Measurements from ENCODE around the gene MRPS22.
A peak's percentile ranks its signal among the peaks of the same experiment; 100 is the strongest.

Gene MRPS22

DNA sequence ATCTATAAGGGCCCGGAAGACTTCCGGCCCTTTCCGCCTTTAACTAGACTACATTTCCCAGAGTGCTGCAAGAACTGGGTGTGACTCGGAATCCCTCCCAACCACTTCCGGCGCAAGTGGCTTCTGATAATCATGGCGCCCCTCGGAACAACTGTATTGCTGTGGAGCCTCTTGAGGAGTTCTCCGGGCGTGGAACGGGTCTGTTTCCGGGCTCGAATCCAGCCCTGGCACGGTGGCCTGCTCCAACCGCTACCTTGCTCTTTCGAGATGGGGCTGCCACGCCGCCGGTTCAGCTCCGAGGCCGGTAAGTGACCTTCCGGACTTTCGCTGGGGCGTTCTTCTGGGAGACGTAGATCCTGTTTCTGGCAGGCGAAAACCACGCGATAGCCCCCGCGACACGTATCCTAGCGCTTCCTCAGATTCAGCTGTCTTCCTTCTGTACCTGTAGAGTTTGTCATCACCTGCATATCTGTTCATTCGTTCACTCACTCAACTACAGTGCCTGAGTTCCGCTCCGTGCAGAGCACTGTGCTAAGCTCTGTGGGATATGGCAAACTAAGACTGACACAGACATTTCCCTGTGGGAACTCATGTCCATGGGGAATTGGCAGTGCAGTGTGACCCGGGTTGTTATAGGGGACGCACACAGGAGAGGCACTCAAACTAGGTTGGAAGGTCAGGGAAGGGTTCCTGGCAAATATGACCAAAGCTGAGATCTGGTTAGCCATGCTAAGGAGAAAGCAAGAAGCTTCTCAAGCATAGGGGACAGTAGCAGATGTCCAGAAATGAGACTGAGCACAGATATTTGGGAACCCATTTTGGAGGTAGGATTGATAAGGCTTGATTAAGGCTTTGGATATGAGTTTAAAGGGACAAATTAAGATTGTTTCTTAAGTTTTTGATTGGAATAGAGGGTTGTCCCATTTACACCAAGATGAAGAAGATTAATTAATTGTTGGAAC, at the start of gene MRPS22:
MRPS22 (plus strand) TSS at position 126 of the 962 bp plus-strand sequence; CDS start at position 133, 7 bp downstream.
- peak; percentile 95 for DNase-seq (ENCODE audit: low spot score)

DNA sequence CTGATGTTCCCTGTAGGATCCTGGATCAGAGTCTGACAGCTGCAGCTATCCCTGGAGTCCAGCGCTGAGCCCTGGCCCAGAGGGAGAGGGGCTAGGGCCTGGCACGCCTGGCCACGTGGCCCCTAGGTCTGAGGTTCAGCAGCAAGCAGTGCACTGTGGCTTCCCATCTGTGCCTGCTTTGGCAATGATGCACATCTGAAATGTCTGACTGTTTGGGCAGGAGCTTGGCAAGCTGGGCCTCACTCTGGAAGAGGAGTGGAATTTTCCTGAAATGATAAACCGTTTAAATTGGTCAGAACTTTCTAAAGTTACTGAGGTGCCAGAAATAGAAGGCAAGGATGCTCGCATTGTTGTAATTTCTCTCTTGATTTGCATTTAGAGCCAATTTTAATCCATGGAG, 48.8 kb upstream of the MRPS22 start:
- DNase-seq (ENCODE audit: low spot score), result no peak

DNA sequence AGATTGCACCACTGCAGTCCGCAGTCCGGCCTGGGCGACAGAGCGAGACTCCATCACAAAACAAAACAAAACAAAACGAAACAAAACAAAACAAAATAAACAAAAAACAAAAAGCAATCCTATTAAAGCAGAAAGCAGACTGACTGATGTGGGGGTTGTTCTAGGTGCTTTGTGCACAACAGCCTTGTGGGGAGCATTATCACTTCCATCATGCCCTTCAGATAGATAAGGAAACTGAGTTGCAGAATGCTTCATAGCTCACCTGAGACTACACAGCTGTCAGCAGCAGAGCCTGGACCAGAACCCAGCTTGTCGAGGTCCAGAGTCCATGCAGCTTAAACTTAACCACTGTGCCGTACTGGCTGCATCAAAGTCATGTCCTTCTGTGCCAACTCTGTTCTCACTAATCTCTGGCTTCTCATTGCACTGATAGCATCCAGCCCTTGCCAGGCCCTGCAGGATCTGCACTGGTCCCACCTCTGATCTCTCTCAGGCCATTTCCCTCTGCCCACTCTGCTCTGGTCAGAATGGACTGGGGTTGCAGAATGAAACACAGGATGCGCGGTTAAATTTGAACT, 47.6 kb upstream of the MRPS22 start:
- DNase-seq (ENCODE audit: low spot score), result no peak

DNA sequence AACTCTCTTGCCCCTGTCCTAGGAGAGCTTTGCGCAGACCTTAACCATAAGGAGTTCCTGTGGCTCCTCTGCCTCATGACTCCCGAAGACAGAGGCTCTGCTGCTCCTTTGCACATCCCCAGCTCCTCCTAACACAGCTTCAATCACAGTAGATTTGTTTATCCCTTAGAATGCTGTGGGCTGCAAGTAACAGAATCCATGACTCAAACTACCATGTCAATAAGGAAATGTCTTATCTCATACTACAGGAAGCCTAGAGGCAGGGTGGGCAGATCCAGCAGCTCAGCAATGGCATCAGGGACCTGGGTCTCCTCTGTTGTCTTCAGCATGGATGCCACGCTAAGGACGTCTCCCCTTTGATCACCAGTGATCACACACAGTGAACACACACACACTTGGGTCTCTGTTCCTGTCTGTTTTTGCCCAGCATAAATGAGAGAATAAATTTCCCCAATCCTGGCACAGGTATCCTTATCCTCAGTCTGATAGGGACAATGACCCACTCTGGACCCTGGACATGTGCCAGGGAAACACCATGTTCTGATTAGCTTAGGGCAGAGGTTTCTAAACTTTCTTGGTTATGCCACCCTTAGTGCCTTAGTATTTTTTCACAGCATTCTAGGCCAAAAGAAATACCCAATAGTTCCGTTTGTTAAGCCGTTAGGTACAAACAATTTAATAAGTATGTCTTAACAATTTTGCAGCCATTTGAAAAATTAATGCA, 46.1 kb upstream of the MRPS22 start:
- DNase-seq (ENCODE audit: low spot score), result no peak

DNA sequence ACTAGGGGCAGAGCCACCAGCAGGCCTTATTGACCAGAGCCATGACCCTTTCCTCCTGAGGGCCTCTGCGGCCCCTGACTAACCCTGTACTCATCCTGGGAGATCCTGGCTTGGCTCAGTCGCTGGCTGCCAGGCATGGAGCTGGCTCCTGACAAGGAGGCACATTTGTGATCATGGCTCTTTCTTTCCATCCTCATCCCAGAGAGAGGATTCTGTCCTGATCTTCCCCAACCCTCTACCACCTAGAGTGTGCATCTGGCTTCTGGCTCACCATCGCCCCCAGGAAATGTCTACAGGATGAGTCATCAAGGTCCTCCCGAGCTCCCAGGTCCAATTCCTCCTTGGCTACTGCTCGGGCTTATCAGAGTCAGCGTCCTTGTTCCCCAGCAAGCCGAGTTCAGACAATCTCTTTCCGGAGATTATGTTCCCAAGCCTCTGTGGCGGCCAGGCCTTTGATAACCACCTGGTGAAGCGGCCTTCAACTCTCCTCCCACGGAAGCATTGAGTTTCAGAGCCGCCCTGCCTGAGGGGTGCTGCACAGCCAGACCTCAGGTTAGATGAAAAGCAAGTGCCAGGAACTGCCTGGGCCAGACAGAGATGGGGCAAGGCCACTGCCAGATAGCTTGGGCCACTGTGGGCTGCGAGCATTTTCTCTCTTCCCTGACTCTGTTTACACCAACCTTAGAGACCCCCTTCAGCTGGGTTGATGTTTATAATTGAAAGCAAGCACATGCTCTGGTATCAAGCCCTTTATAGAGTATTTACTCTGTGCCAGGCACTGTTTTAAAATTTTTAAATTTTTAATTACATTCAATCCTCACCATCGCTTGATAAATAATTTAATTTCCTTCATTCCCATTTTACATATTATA, 44.3 kb upstream of the MRPS22 start:
- peak; percentile 9 for DNase-seq (ENCODE audit: low spot score)

DNA sequence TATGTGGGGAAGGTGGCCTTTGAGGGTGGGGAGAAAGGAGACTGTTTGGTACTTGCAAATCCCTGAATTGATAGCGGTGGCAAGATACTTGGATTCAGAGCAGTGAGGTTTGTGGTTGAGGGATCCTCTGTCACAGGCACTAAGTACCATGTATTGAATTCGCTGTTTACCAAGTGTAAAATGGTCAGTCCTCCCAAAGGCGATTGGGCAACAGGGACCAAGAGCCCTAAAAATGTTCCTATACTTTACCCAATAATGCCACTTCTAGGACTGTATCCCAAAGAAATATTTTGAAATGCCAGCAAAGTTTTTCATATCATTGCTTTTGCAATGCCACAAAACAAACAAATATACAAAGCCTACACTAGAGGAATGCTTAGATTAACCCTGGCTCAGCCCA, 43.4 kb upstream of the MRPS22 start:
- DNase-seq (ENCODE audit: low spot score), result no peak

DNA sequence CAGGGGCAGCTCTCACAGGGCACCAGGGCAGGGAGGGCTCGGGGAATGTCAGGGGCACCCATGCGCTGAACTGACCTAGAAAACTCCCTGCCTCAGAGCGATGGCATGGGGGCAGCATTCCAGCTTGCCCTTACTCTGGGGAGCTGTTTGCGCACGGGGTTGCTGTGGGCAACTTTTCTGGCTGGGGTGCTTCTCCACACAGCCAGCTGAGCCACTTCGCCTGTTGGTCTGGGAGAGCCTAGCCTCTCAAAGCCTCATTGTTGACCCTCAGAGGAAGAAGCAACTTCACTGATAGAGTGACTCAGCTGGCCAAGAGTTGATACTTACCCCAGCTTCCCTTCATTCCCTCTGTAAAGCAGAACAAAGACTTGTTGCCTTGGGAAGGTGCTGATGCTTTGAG, 42.6 kb upstream of the MRPS22 start:
- no peak for DNase-seq (ENCODE audit: low spot score)

DNA sequence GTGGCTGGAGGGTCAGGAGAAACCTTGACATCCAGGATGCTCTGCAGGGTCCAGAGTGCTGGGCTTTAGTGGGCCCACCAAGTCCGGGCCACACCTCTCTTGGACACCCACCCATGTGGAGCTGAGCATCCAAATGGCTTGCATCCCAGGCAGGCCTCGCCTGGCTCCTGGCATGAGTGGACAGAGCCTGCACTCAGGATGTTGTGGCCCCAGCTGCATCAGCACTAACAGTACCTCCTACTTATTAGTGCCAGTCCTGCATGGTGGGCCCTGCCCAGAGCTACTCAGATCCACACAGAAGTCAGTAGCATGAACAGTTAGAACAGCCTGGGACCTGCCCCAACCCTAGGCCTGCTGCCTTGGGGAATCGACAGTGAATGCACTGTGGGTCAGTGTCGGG, 42.2 kb upstream of the MRPS22 start:
- DNase-seq (ENCODE audit: low spot score), result no peak

DNA sequence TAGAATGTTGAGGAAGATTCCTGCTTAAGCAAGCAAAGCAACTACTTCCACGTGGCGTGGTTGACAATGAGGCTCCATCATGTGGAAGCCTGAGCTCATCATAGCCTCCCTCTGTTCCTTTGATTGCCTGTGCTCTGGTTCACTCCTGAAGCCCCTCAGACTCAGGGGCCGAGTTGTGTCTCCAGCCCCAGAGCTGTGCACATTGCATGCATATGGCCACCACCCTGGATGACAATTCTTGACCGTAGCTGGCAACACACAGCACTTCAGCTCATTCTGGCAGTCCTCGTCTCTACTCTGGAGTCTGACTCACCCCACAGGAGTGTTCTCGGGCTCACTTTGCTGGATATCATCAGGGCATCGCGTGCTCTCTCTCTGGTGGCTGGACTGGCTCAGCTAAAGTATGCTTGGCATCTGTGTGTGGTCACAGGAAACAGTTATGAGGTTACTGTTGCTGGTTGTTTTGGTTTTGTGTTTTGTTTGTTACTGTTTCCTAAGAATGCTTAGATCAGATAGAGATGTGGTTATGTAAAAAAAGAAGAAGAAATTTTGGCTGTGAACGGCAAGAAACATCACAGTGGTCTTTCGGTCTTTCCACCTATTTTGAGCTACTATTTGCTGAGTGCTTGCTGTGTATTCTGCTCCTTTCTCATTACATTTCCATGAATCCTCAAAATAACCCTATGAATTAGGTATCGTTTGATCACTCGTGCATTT, 41.6 kb upstream of the MRPS22 start:
- peak; percentile 48 for DNase-seq (ENCODE audit: low spot score)

DNA sequence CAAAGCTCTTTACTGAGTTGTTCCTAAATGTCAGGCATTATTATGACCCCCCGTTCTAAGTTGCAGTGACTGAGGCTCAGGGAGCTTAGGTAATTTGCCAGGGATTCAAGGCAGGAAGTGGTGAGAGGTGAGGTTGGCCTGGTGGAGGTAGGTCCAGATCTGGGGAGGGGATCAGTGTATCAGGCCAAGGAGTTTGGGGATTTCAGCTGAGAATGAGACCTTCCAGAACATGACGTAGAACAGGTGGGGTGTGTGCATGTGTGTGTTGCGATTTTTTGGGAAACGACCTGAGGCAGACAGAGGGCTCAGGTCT, 41.1 kb upstream of the MRPS22 start:
- DNase-seq (ENCODE audit: low spot score), result no peak

DNA sequence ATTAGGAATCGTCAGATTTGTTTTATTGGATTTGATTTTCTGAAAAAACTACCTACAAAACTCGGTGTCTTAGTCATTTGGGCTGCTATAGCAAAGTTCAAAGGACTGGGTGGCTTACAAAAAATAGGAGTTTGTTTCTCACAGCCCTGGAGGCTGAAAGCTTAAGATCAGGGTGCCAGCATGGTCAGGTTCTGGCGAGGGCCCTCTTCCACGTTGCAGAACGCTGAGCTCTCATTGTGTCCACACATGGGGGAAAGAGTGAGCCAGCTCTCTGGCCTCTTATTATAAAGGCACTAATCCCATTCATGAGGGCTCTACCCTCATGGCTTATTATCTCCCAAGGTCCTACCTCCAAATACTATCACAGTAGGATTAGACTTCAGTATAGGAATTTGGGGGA, 40.6 kb upstream of the MRPS22 start:
- DNase-seq (ENCODE audit: low spot score), result no peak

DNA sequence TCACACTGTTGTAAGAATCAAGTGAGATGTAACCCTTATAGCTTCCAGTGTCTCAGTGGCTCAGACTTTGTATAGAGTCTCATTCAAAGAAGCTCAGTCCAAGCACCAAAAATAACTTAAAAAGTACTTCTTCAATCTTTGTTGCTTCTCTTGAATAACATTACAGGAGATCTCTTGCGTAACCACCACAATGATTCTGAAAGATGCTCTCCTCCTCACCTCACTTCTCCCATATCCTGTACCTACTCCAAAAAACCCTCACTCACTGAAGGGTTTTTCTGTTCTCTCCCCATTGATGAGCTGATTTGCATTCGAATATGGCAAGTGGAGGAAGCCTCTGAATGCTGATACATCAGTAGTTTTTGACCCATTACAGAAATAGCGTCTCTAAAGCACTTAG, 39.4 kb upstream of the MRPS22 start:
- DNase-seq (ENCODE audit: low spot score), result no peak

DNA sequence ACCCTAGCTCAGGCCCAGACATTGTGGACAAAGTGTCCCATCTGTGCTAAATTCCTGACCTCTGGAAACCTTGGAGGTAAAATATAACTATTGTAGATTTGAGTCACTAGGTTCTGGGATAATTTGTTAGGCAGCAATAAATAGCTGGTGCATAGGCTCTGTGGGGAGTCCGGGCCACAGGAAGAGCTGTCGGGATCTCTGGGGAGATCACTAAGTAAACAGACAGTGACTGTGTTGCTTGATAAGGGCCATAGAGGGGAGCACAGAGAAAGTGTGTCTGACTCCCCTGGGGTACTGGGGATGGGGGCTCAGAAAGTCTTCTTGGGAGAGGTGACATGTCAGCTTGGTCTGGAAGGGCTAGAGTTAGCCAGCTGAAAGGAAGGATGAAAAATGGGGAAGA, 37.7 kb upstream of the MRPS22 start:
- no peak for DNase-seq (ENCODE audit: low spot score)

DNA sequence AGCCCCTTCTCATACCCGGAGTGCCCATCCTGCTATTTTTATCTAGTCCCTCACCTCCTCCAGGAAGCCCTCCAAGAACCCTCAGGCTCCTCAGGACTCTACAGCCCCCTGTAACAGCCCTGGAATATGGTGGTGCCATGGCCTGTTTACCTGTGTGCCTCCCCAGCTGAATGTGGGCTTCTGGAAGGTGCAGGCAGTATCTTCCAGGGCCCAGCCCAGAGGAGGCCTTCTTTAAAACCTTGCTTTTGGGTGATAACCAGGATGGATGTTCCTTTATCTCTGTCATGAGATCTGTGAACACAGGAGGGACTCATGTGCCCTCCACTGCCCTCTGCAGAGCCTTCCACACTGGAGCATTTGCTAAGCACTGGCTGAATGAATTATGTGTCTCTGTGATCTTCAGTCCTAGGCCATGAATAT, 36.7 kb upstream of the MRPS22 start:
- no peak for DNase-seq (ENCODE audit: low spot score)

DNA sequence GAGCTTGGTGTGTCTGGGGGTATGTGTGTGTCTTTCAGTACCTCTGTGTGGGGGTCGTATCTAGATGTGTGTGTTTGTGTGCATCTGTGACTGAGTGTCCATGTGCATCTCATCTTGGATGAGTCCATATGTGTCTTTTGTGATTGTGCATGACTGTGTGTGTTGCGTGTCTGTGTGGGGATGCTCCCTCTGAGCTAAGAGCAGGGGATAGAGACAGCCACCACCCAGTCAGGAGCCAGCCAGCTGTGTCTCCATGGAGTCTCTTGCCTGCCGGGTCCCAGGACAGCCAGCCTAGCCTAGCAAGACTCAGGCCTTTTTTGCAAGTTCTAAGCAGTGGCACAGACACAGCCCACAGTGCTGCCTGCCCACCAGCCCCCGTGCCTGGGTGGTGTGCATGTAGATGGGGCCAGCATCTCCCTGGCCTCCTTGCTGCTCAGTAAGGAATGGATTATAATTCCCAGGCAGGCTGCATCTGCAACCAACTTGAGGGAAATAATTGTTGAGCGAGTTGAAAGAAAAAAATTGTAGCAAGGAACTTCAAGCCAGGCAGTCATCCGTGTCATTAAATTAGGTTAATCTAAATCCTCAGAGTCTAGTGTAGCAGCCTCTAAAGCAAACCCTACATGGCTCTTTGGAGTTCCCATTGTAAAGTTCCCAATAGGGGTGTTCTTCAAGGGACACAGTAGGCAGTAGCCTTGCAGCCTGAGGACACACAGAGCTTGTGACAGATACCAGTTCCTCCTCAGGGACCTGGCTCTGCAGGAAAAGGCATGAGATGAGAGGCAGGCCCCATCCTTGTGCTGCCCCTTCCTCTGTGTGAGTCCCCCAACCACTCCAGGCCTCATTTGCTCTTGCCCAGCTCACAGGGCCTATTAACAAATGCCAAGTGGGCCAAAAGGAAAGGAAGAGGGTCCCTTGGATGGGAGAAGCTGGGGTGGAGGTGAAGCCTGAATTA, 35.9 kb upstream of the MRPS22 start:
- no peak for DNase-seq (ENCODE audit: low spot score)

DNA sequence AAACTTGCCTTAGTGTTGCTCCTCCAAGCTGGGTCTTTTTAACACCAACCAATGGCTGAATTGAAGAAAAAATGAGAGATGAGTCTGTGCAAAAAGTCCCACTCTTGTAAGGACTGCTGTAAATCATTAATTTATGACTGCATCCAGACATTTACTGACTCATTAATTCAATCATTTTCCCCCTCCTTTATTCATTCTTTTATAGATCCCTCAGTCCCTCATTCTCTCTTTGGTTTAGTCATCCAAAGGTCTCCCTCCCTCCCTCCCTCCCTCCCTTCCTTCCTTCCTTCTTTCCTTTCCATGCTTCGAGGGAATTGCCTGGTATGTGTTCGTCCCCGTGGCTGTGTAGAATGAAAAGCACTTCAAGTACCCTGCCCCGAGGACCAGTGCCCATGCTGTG, 35.3 kb upstream of the MRPS22 start:
- DNase-seq (ENCODE audit: low spot score), result no peak

DNA sequence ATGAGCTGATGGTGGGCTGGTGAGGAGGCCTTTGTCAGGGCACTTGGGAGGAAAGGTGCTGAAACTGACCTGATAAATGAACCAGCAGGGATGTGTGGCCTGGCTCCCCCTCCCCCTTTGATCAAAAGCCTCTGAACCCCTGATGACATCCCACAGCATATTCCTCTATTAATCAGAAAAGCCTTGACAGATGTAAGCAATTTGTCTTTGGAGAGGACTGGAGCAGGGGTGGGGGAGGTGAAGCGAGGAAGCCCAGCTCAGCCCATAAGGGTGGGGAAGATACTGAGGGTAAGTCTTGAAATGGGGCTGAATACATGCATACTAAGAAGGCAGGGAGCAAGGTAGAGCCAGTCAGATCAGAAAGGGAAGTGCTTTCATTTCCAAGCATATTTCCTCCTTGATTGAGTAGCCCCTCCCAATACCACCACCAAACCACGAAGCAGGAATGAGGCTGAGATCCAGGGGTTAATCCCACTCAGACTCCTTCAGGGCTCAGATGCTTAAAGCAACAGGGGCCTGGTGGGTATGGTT, 34.7 kb upstream of the MRPS22 start:
- no peak for DNase-seq (ENCODE audit: low spot score)

DNA sequence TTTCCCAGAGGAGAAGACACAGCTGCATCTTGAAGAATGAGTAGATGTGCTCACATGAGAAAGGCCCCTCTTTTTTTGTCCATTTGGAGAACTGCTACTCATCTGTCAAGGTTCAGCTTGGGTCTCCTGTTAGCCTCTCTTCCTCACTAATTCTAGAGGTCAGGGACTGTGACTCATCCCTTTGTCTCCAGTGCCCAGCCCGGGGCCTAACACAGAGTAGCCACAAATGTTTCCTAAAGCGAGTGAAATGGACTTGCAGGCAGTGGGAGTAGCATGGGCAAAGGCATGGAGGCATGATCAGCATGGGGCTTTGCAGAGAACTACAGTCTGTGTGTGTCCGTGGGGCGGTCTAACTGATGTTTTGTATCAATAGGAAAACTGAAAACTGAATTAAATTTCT, 33.9 kb upstream of the MRPS22 start:
- DNase-seq (ENCODE audit: low spot score), result no peak

DNA sequence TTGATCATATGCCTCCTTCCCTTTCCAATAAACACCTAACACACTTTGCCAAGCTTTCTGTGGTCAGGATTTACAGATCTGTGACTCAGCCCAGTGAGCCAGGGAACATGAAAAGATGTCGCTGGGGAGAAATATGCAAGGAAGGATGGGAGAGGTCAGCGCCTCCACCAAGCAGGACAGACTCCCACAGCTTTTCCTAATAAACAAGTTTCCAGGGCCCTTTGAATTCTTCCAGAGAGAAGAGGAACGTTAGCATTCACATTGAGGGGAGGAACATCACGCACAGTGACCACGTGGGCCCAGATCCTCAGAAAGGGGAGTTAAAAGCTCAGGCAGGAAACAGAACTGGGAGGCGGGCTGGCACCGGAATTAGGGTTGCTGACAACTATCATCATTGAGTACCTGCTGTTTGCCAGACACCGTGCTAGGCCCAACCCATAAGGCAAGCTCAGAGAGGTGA, 33.3 kb upstream of the MRPS22 start:
- DNase-seq (ENCODE audit: low spot score), result no peak

DNA sequence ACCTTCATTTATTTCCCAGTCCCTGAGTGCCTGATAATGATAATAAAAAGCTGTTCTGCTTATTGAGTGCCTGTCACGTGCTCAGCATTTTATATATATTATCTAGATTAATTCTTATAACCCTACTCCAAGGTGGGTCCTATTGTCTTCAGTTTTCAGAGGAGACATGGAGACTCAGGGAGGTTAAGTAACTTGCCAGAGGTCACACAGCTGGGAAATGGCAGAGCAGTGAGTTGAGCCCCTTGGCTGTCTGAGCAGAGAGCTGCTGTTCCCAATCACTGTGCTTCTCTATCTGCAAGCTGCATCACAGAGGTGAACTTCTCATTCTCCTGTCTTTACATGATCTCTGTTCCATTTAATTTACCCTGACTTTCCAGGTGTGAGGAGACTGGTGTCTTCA, 32.3 kb upstream of the MRPS22 start:
- no peak for DNase-seq (ENCODE audit: low spot score)

Data from RKO (cell line).